Mammary epithelial cell (primary cell): ENCODE data around the gene BPIFA3.

ENCODE experiments used
- EZH2 ChIP-seq: IDR thresholded peaks from 2 replicates; pipeline ENCODE4 v1.6.1; 2012; ENCODE audit warnings: low read length, inconsistent platforms, borderline replicate concordance
- TF ChIP-seq, protein P1 (sequence below), 2 donors: IDR thresholded peaks in 1 of 2; conservative IDR thresholded peaks in 1 of 2; 2 replicates each; pipeline ENCODE4 v1.5.1; 2011 to 2012; ENCODE audit warnings: inconsistent platforms in 2 of 2, low read length in 2 of 2, mild to moderate bottlenecking in 2 of 2, control low read depth in 1 of 2, low read depth in 1 of 2; ENCODE audit not compliant: insufficient read depth in 1 of 2; ENCODE audit errors: extremely low read depth in 1 of 2

DNA sequence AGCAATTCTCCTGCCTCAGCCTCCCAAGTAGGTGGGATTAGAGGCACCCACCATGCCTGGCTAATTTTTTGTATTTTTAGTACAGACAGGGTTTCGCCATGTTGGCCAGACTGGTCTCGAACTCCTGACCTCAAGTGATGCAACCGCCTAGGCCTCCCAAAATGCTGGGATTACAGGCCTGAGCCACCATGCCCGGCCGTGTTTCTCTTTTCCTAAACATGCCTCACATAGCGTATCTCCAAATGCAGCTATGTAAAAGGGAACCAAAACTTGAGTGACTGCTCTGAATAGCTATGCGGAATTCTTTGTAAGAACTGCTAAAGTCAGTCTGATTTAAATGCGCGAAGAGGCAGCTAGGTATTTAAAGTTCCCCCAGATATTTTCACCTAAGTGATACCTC lies 28.7 kb upstream of the BPIFA3 start:
- TF ChIP-seq, protein P1, sequence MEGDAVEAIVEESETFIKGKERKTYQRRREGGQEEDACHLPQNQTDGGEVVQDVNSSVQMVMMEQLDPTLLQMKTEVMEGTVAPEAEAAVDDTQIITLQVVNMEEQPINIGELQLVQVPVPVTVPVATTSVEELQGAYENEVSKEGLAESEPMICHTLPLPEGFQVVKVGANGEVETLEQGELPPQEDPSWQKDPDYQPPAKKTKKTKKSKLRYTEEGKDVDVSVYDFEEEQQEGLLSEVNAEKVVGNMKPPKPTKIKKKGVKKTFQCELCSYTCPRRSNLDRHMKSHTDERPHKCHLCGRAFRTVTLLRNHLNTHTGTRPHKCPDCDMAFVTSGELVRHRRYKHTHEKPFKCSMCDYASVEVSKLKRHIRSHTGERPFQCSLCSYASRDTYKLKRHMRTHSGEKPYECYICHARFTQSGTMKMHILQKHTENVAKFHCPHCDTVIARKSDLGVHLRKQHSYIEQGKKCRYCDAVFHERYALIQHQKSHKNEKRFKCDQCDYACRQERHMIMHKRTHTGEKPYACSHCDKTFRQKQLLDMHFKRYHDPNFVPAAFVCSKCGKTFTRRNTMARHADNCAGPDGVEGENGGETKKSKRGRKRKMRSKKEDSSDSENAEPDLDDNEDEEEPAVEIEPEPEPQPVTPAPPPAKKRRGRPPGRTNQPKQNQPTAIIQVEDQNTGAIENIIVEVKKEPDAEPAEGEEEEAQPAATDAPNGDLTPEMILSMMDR (conservative IDR thresholded peaks at IDR 0.05 in 1 of 2, IDR thresholded peaks at IDR 0.05 in 1 of 2; ENCODE audit: extremely low read depth in 1 of 2, insufficient read depth in 1 of 2, low read depth in 1 of 2, low read length in 2 of 2) = no peak
- TF ChIP-seq EZH2 = no peak
